Gastroesophageal sphincter (tissue), 4 donors: ENCODE results near the gene SERPINB13. TPM values are rescaled to one million over a fixed set of nuclear protein-coding genes. Genes with fewer than 3 reads are reported as not detected.

Experiments
- ATAC-seq: fragments of 150-250 bp; one replicate; pipeline ENCODE4 v1.9.1; 2016; ENCODE audit warnings: mild to moderate bottlenecking, moderate library complexity
- H3K27ac ChIP-seq, 4 donors: fragments of 200-600 bp; sonication (generic) in 3 of 4; 1 replicate in 3 of 4; 2 replicates in 1 of 4; pipeline ENCODE4 v1.5.1; 2016 to 2019
- H3K27me3 ChIP-seq: fragments of 200-600 bp; sonication (generic); one replicate; pipeline ENCODE4 v1.5.1; 2019
- H3K36me3 ChIP-seq, 2 donors: fragments of 200-600 bp; sonication (generic); one replicate each; pipeline ENCODE4 v1.5.1; 2019; ENCODE audit warnings: control low read depth in 1 of 2
- H3K4me1 ChIP-seq, 3 donors: fragments of 200-600 bp; sonication (generic); 1 replicate in 2 of 3; 2 replicates in 1 of 3; pipeline ENCODE4 v1.5.1; 2016 to 2019; ENCODE audit warnings: control low read depth in 2 of 3
- H3K4me3 ChIP-seq, 2 donors: fragments of 200-600 bp; sonication (generic); one replicate each; pipeline ENCODE4 v1.5.1; 2019; ENCODE audit warnings: mild to moderate bottlenecking in 1 of 2, moderate library complexity in 1 of 2
- H3K9me3 ChIP-seq, 3 donors: fragments of 200-600 bp; sonication (generic); one replicate each; pipeline ENCODE4 v1.5.1; 2017 to 2019; ENCODE audit warnings: control low read depth in 2 of 3
- EP300 ChIP-seq: sonication (generic); formaldehyde crosslinking; IDR thresholded peaks from one replicate; pipeline ENCODE4 v1.6.1; 2017; ENCODE audit warnings: antibody characterized with exemption, mild to moderate bottlenecking
- POLR2A ChIP-seq, 2 donors: fragments of 450-650 bp; IDR thresholded peaks; one replicate each; pipeline ENCODE4 v1.6.1; 2017; ENCODE audit warnings: antibody characterized with exemption in 2 of 2, mild to moderate bottlenecking in 2 of 2, moderate library complexity in 1 of 2
- POLR2AphosphoS5 ChIP-seq: sonication (generic); formaldehyde crosslinking; IDR thresholded peaks from one replicate; pipeline ENCODE4 v1.6.1; 2017; ENCODE audit warnings: antibody characterized with exemption
- WGBS, 2 donors: methylation state at CpG; one replicate each; pipeline ENCODE4 v1.1.5; 2018; ENCODE audit warnings: low coverage in 1 of 2; 5-methylcytosine and 5-hydroxymethylcytosine counted together
- total RNA-seq, 4 donors: library from RNA; depleted of rRNA; stranded (reverse); fragments of >200 nt; gene quantifications; one replicate each; pipeline ENCODE4 v1.1.0, GENCODE V29; 2016
- TF ChIP-seq, protein P1 (sequence below), 4 experiments: fragments of 200-600 bp in 2 of 4; fragments of 450-650 bp in 2 of 4; sonication (generic) in 1 of 4; IDR thresholded peaks; one replicate each; pipeline ENCODE4 v1.5.1; 2017 to 2019; ENCODE audit warnings: antibody characterized with exemption in 4 of 4, mild to moderate bottlenecking in 2 of 4, moderate library complexity in 2 of 4

SERPINB13 gene
- total RNA-seq, 4 donors from 2014 or later = 0.13 to 7.0 (median 0.97) TPM

DNA sequence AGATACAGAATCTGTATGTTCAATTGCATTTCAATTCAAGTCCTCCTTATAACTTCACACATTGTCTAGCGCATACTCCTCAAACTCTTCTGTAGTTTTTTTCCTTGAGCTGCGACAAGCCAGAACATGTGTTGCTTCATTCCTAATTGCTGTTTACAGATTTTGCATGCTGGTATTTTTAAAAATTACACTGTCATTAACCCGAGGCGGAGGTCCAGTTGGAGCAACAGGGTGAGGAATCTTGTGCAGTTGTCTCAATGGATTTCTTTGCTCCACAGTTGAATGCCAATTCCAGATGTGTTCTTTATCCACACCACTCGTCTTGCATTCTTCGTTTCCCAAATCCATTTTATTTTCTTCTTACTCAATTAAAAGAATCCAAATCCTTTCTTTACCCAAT is 16.4 kb upstream of the SERPINB13 start:
- no peaks in the 10 kb centered on the region for H3K4me1 ChIP-seq
- no peaks in the 10 kb centered on the region for H3K9me3 ChIP-seq
- H3K27me3 ChIP-seq = peaks cover 4% of the 10 kb centered on the region
- ATAC-seq = no peak
- H3K36me3 ChIP-seq = no peaks in the 10 kb centered on the region
- TF ChIP-seq POLR2AphosphoS5 = no peak
- no peak for TF ChIP-seq POLR2A (IDR thresholded peaks at IDR 0.05)
- TF ChIP-seq EP300 = no peak
- TF ChIP-seq, protein P1, sequence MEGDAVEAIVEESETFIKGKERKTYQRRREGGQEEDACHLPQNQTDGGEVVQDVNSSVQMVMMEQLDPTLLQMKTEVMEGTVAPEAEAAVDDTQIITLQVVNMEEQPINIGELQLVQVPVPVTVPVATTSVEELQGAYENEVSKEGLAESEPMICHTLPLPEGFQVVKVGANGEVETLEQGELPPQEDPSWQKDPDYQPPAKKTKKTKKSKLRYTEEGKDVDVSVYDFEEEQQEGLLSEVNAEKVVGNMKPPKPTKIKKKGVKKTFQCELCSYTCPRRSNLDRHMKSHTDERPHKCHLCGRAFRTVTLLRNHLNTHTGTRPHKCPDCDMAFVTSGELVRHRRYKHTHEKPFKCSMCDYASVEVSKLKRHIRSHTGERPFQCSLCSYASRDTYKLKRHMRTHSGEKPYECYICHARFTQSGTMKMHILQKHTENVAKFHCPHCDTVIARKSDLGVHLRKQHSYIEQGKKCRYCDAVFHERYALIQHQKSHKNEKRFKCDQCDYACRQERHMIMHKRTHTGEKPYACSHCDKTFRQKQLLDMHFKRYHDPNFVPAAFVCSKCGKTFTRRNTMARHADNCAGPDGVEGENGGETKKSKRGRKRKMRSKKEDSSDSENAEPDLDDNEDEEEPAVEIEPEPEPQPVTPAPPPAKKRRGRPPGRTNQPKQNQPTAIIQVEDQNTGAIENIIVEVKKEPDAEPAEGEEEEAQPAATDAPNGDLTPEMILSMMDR (IDR thresholded peaks at IDR 0.05) = no peak
- 61 to 67% methylated on average over 6 of the region's 6 CpGs for WGBS, 2 donors
- no peak overlapping the region for H3K4me3 ChIP-seq
- no peak overlapping the region for H3K27ac ChIP-seq

DNA sequence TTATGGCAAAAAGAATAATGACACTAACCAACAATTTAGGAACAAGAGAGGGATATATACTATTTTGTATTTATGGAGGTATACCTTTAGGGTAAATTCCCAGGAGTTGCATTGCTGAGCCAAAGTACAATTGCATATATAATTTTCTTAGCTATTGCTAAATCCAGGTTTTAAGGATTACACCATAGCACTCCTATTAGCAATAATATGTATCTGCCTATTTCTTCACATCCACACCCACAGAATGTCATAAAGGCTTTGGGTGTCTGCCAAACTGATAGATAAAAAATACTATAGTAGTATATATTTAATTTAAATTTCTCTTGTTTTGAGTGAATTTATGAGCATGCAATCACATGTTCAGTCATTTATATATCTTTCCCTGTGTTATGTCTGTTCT is 11.5 kb upstream of the SERPINB13 start:
- H3K27ac ChIP-seq = no peak overlapping the region
- TF ChIP-seq EP300 = no peak
- no peak for TF ChIP-seq POLR2AphosphoS5
- TF ChIP-seq, protein P1 (IDR thresholded peaks at IDR 0.05) = no peak
- no peak for TF ChIP-seq POLR2A (IDR thresholded peaks at IDR 0.05)
- H3K9me3 ChIP-seq = no peaks in the 10 kb centered on the region
- no peaks in the 10 kb centered on the region for H3K36me3 ChIP-seq
- no peaks in the 10 kb centered on the region for H3K4me1 ChIP-seq
- no peak for ATAC-seq
- H3K27me3 ChIP-seq = no peaks in the 10 kb centered on the region
- no peak overlapping the region for H3K4me3 ChIP-seq

DNA sequence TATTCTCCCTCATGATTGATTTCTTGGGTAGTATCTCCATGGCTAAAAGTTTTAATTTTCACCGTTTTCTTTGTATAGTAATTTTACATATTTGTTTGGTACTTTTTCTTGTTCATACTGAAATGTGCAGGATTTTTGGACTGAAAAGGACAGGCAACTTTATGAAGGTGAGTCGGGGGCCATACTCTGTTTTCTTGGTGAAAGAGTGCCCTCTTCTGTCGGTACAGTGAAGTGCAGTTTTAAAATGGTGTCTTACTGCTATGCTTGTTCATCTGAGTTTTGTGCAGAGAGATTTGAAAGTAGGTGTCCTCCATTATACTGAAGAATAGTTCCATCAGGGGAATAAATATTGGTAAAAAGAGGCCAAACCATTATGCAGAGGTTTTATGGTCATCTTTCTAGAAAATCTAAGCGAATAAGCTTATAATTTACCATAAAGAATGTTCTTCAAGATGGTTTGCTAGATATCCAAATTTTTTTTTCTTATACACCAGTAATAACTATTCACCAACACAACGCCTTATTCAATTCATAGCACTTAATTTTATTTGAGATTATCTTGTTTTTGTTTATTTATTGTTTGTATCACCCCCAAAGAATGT is 8.7 kb upstream of the SERPINB13 start:
- H3K4me3 ChIP-seq = no peak overlapping the region
- no peaks in the 10 kb centered on the region for H3K27me3 ChIP-seq
- H3K27ac ChIP-seq = no peak overlapping the region
- WGBS, 2 donors = 10 to 24% methylated on average over 5 of the region's 5 CpGs
- TF ChIP-seq, protein P1 (IDR thresholded peaks at IDR 0.05) = peak in 3 of 4 experiments; percentile 15 to 57 (median 26)
- TF ChIP-seq POLR2A (IDR thresholded peaks at IDR 0.05) (no peak), EP300 (no peak)
- ATAC-seq = no peak
- no peaks in the 10 kb centered on the region for H3K9me3 ChIP-seq
- H3K36me3 ChIP-seq = no peaks in the 10 kb centered on the region
- no peaks in the 10 kb centered on the region for H3K4me1 ChIP-seq

DNA sequence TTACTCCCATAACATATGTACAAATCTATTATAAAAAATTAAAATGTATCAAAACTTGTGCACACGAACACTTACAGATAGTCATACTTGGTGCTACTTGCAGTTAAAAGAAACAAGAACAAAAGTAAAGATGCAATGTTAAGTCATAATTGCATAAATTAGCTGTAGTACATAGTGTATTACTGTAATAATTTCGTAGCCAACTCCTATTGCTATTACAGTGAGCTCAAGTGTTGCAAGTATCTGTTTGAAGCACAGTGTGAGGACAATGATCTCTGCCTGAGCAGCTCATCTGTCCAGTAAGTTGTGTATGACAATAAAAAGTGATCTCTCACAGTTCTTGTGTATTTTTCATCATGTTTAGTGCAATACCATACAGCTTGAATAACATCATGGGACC is 7.5 kb upstream of the SERPINB13 start:
- no peaks in the 10 kb centered on the region for H3K27me3 ChIP-seq
- H3K9me3 ChIP-seq = no peaks in the 10 kb centered on the region
- H3K4me3 ChIP-seq = no peak overlapping the region
- H3K36me3 ChIP-seq = no peaks in the 10 kb centered on the region
- no peaks in the 10 kb centered on the region for H3K4me1 ChIP-seq
- 54 to 69% methylated on average over 2 of the region's 2 CpGs for WGBS, 2 donors
- no peak overlapping the region for H3K27ac ChIP-seq
- no peak for ATAC-seq
- TF ChIP-seq, protein P1 (IDR thresholded peaks at IDR 0.05) = no peak
- TF ChIP-seq POLR2AphosphoS5 = no peak
- no peak for TF ChIP-seq EP300
- TF ChIP-seq POLR2A (IDR thresholded peaks at IDR 0.05) = no peak

DNA sequence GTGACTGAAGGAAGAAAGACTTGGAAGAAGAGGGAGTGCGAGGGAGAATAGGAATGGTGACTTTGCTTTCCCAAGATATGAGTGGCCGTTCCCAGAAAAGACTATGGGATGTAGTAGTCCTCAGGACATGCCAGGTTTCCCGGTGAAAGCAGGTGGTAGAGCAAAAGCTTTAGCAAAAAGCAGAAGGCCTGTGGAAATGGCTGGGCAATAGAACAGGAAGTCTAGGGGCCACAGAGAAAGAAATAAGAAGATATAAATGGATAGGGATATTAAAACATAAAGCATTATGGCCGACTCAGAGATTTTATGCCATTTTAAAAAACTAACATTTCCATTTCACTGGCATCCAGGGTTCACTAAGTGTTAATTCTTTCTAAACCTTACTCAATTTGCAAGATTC is 1.2 kb upstream of the SERPINB13 start:
- Histone ChIP-seq H3K4me1 (no peaks in the 10 kb centered on the region), H3K27ac (no peak overlapping the region), H3K4me3 (no peak overlapping the region), H3K36me3 (no peaks in the 10 kb centered on the region), H3K27me3 (no peaks in the 10 kb centered on the region), H3K9me3 (no peaks in the 10 kb centered on the region)
- WGBS, 2 donors = 86 to 92% methylated on average over 2 to 4 of the region's 4 CpGs
- ATAC-seq = no peak
- TF ChIP-seq, protein P1 (IDR thresholded peaks at IDR 0.05) = no peak
- TF ChIP-seq EP300 = no peak
- TF ChIP-seq POLR2AphosphoS5 = no peak
- TF ChIP-seq POLR2A (IDR thresholded peaks at IDR 0.05) = no peak
